ENCODE data around the gene CREB5.

Gene CREB5

GRCh38 chr7:28646376-28647075 is 234.2 kb downstream of the CREB5 start:
- no peak for DNase-seq (ENCODE audit: low read depth)

- no peak for DNase-seq (ENCODE audit: low read depth)
Measured at GRCh38 chr7:28647076-28647421, 234.7 kb downstream of the CREB5 start.

GRCh38 chr7:28649189-28649588 is 236.9 kb downstream of the CREB5 start:
- no peak for DNase-seq (ENCODE audit: low read depth)

- DNase-seq (ENCODE audit: low read depth): no peak
Measured at GRCh38 chr7:28649811-28650210, 237.5 kb downstream of the CREB5 start.

GRCh38 chr7:28654110-28654509 is 241.8 kb downstream of the CREB5 start:
- no peak for DNase-seq (ENCODE audit: low read depth)

GRCh38 chr7:28656529-28656928 is 244.2 kb downstream of the CREB5 start:
- DNase-seq (ENCODE audit: low read depth): no peak

GRCh38 chr7:28658381-28658780 is 246.1 kb downstream of the CREB5 start:
- no peak for DNase-seq (ENCODE audit: low read depth)

GRCh38 chr7:28660132-28660531 is 247.8 kb downstream of the CREB5 start:
- no peak for DNase-seq (ENCODE audit: low read depth)

- no peak for DNase-seq (ENCODE audit: low read depth)
Measured at GRCh38 chr7:28661826-28662595, 249.7 kb downstream of the CREB5 start.

- no peak for DNase-seq (ENCODE audit: low read depth)
Measured at GRCh38 chr7:28666154-28666553, 253.8 kb downstream of the CREB5 start.

- no peak for DNase-seq (ENCODE audit: low read depth)
Measured at GRCh38 chr7:28668085-28668484, 255.8 kb downstream of the CREB5 start.

- DNase-seq (ENCODE audit: low read depth): no peak
Measured at GRCh38 chr7:28669330-28669729, 257.0 kb downstream of the CREB5 start.

- no peak for DNase-seq (ENCODE audit: low read depth)
Measured at GRCh38 chr7:28671526-28671925, 259.2 kb downstream of the CREB5 start.

- no peak for DNase-seq (ENCODE audit: low read depth)
Measured at GRCh38 chr7:28672397-28672797, 260.1 kb downstream of the CREB5 start.

- no peak for DNase-seq (ENCODE audit: low read depth)
Measured at GRCh38 chr7:28674359-28674782, 262.1 kb downstream of the CREB5 start.

- DNase-seq (ENCODE audit: low read depth): no peak
Measured at GRCh38 chr7:28675429-28675828, 263.1 kb downstream of the CREB5 start.

GRCh38 chr7:28677668-28678067 is 265.4 kb downstream of the CREB5 start:
- DNase-seq (ENCODE audit: low read depth): no peak

- no peak for DNase-seq (ENCODE audit: low read depth)
Measured at GRCh38 chr7:28678431-28678965, 266.2 kb downstream of the CREB5 start.

- DNase-seq (ENCODE audit: low read depth): no peak
Measured at GRCh38 chr7:28681693-28682310, 269.5 kb downstream of the CREB5 start.

- no peak for DNase-seq (ENCODE audit: low read depth)
Measured at GRCh38 chr7:28682801-28683200, 270.5 kb downstream of the CREB5 start.

GRCh38 chr7:28684650-28685241 is 272.4 kb downstream of the CREB5 start:
- DNase-seq (ENCODE audit: low read depth): no peak

GRCh38 chr7:28685242-28685643 is 272.9 kb downstream of the CREB5 start:
- no peak for DNase-seq (ENCODE audit: low read depth)

Measured in non-pigmented ciliary epithelial cell (primary cell).